Transverse colon (tissue), 4 donors: ENCODE measurements around the gene RAB3C.

Experiments used
- CTCF ChIP-seq, 5 experiments: fragments of 200-600 bp in 3 of 5; fragments of 450-650 bp in 2 of 5; sonication (generic) in 3 of 5; IDR thresholded peaks; 1 replicate in 2 of 5; 2 replicates in 3 of 5; pipeline ENCODE4 v1.5.1; 2016 to 2017; ENCODE audit warnings: antibody characterized with exemption in 5 of 5, inconsistent platforms in 3 of 5, mild to moderate bottlenecking in 2 of 5, moderate library complexity in 1 of 5
- POLR2A ChIP-seq: fragments of 450-650 bp; IDR thresholded peaks from one replicate; pipeline ENCODE4 v1.6.1; 2016; ENCODE audit warnings: antibody characterized with exemption, mild to moderate bottlenecking, moderate library complexity
- POLR2AphosphoS5 ChIP-seq, 3 donors: sonication (generic); formaldehyde crosslinking; IDR thresholded peaks; one replicate each; pipeline ENCODE4 v1.6.1; 2016; ENCODE audit warnings: antibody characterized with exemption in 3 of 3

DNA sequence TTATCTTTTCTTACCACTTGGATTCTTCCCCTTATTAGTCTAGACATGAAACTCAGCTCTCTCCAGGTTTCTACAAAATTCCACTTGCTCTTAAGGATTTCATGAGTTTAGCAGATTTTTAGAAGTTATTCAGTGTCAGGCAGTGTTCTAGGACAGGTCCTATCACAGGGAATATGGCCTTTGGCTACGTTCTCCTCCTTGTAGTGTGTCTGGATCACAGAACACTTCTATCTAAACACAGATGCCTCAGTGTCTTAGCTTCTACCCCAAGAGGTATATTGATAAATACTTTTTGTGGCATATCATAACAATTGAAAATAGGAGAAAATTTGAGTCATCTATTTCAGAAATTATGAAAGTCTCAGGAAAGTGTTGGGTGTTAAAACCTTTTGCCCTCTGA lies 15.6 kb downstream of the RAB3C start:
- no peak for TF ChIP-seq CTCF (IDR thresholded peaks at IDR 0.05)
- TF ChIP-seq POLR2AphosphoS5 (IDR thresholded peaks at IDR 0.05), result no peak
- no peak for TF ChIP-seq POLR2A
